Mesenchymal stem cell (in vitro differentiated cells and primary cell): ENCODE data around the gene BEST4. TPM values are rescaled to one million over a fixed set of nuclear protein-coding genes. Genes with fewer than 3 reads are reported as not detected.

Experiments used
- DNase-seq: peaks from one replicate; pipeline ENCODE4 v3.0.0-alpha.2; 2013
- H2AFZ ChIP-seq: one replicate; pipeline ENCODE4 v1.6.1; 2013; ENCODE audit warnings: low read depth, mild to moderate bottlenecking, control low read depth, inconsistent platforms, low read length, moderate library complexity
- H2AK5ac ChIP-seq: 2 replicates; pipeline ENCODE4 v1.6.1; 2013; ENCODE audit warnings: low read length, moderate library complexity, mild to moderate bottlenecking, inconsistent platforms; ENCODE audit not compliant: severe bottlenecking
- H2BK120ac ChIP-seq: one replicate; pipeline ENCODE4 v1.6.1; 2013; ENCODE audit warnings: low read depth, mild to moderate bottlenecking, inconsistent platforms, low read length, moderate library complexity
- H2BK12ac ChIP-seq, 2 experiments: one replicate each; pipeline ENCODE4 v1.6.1; 2013; ENCODE audit warnings: inconsistent platforms in 2 of 2, low read length in 2 of 2, mild to moderate bottlenecking in 2 of 2, moderate library complexity in 2 of 2, control low read depth in 1 of 2
- H2BK15ac ChIP-seq: one replicate; pipeline ENCODE4 v1.6.1; 2013; ENCODE audit warnings: mild to moderate bottlenecking, low read depth, inconsistent platforms; ENCODE audit not compliant: poor library complexity, severe bottlenecking
- H2BK5ac ChIP-seq: 2 replicates; pipeline ENCODE4 v1.6.1; 2013; ENCODE audit warnings: low read depth, mild to moderate bottlenecking, low read length, control low read depth, inconsistent platforms; ENCODE audit not compliant: poor library complexity, severe bottlenecking
- H3K14ac ChIP-seq, 2 experiments: one replicate each; pipeline ENCODE4 v1.6.1; 2013; ENCODE audit warnings: inconsistent platforms in 2 of 2, low read length in 2 of 2, control low read depth in 1 of 2, mild to moderate bottlenecking in 1 of 2, moderate library complexity in 1 of 2
- H3K18ac ChIP-seq, 2 experiments: one replicate each; pipeline ENCODE4 v1.6.1; 2013; ENCODE audit warnings: inconsistent platforms in 2 of 2, low read length in 2 of 2, control low read depth in 1 of 2, low read depth in 1 of 2, mild to moderate bottlenecking in 1 of 2
- H3K23ac ChIP-seq, 2 experiments: one replicate each; pipeline ENCODE4 v1.6.1; 2013; ENCODE audit warnings: inconsistent platforms in 2 of 2, low read length in 2 of 2, mild to moderate bottlenecking in 2 of 2, moderate library complexity in 2 of 2, control low read depth in 1 of 2
- H3K27ac ChIP-seq: 2 replicates; pipeline ENCODE4 v1.5.1; 2013; ENCODE audit warnings: mild to moderate bottlenecking, moderate library complexity, low read length, control low read depth, inconsistent platforms; ENCODE audit not compliant: poor library complexity, severe bottlenecking
- H3K27me3 ChIP-seq, 2 experiments: 2 replicates each; pipeline versions ENCODE4 v1.6.1 to v1.7.0; 2013; ENCODE audit warnings: low read length in 2 of 2, mild to moderate bottlenecking in 2 of 2, moderate library complexity in 2 of 2, control low read depth in 1 of 2, inconsistent platforms in 1 of 2; ENCODE audit not compliant: control insufficient read depth in 1 of 2, insufficient read depth in 1 of 2
- H3K36me3 ChIP-seq, 2 experiments: 2 replicates each; pipeline versions ENCODE4 v1.6.1 to v1.7.0; 2013; ENCODE audit warnings: low read length in 2 of 2, control low read depth in 1 of 2, inconsistent platforms in 1 of 2, low read depth in 1 of 2, mild to moderate bottlenecking in 1 of 2; ENCODE audit not compliant: insufficient read depth in 2 of 2, control insufficient read depth in 1 of 2
- H3K4ac ChIP-seq, 2 experiments: one replicate each; pipeline ENCODE4 v1.6.1; 2013; ENCODE audit warnings: inconsistent platforms in 2 of 2, low read length in 2 of 2, mild to moderate bottlenecking in 2 of 2, moderate library complexity in 2 of 2, control low read depth in 1 of 2, low read depth in 1 of 2
- H3K4me1 ChIP-seq: 2 replicates; pipeline ENCODE4 v1.6.1; 2013; ENCODE audit warnings: low read depth, low read length, control low read depth; ENCODE audit not compliant: control insufficient read depth, insufficient read depth
- H3K4me2 ChIP-seq: 2 replicates; pipeline ENCODE4 v1.6.1; 2013; ENCODE audit warnings: low read length, mild to moderate bottlenecking, inconsistent platforms; ENCODE audit not compliant: poor library complexity, severe bottlenecking
- H3K4me3 ChIP-seq, 2 experiments: 2 replicates each; pipeline versions ENCODE4 v1.5.1 to v1.7.0; 2013; ENCODE audit warnings: low read length in 2 of 2, mild to moderate bottlenecking in 2 of 2, control low read depth in 1 of 2, low read depth in 1 of 2; ENCODE audit not compliant: insufficient read depth in 1 of 2
- H3K79me1 ChIP-seq: replicated peaks from 2 replicates; pipeline ENCODE4 v1.6.1; 2013; ENCODE audit warnings: mild to moderate bottlenecking, control low read depth, low read length, inconsistent platforms; ENCODE audit not compliant: poor library complexity, severe bottlenecking
- H3K9ac ChIP-seq: 2 replicates; pipeline ENCODE4 v1.7.0; 2013; ENCODE audit warnings: mild to moderate bottlenecking, low read length, moderate library complexity
- H3K9me3 ChIP-seq: 2 replicates; pipeline ENCODE4 v1.7.0; 2013; ENCODE audit warnings: mild to moderate bottlenecking, low read length; ENCODE audit not compliant: control insufficient read depth
- H4K8ac ChIP-seq: one replicate; pipeline ENCODE4 v1.6.1; 2013; ENCODE audit warnings: inconsistent platforms, mild to moderate bottlenecking, low read length, moderate library complexity
- H4K91ac ChIP-seq: one replicate; pipeline ENCODE4 v1.6.1; 2013; ENCODE audit warnings: mild to moderate bottlenecking, low read length, inconsistent platforms
- WGBS: methylation state at CpG from one replicate; pipeline ENCODE4 v1.1.7; 2013; ENCODE audit warnings: mixed read lengths; 5-methylcytosine and 5-hydroxymethylcytosine counted together
- polyA plus RNA-seq, 2 experiments: library from polyadenylated mRNA; stranded (reverse); fragments of 200-250 nt; gene quantifications; one replicate each; pipeline ENCODE4 v1.2.3, GENCODE V29; 2013

The BEST4 gene
- 0.10 TPM for polyA plus RNA-seq (2013, experiment 1 of 2)
- polyA plus RNA-seq (2013, experiment 2 of 2): 0.05 TPM

DNA sequence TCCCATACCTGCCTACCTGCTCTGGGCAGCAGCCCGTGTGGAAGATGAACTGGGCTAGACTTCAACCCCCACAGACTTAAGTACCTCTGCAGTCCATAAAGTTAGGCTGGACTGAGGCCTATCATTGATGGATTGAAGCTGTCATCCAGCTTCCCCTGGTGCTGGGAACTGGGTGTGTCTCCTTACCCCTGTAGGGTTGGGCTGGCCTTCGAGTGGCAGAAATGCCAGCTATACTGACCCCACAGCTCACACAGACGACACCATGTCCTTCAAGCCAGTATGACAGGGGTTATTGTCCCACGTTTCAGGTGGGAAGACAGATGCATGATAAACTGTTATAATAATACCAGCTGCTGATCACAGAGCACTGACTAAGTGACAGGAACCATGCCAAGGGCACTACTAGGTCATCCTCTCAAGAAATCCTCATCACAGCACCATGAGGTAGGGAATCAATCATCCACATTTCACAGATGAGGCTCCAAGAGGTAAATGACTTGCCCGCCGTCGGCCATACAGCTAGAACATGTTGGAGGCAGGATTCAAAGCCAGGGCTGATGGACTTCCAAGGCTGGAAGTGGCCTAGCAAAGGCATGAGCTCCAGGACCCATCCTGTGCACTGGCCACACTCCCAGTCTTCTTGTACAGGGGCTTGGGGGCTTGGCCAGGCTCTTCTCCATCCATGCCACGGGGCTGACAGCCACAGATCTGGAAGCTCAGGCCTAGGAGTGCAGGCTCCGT, at the start of gene BEST4:
BEST4 (minus strand) TSS at position 51 of the 741 bp plus-strand sequence. CDS start 465 bp downstream, outside the sequence.
- H2AFZ ChIP-seq: no peak within 1 kb of the TSS
- H3K18ac ChIP-seq: no peak within 1 kb of the TSS
- H3K14ac ChIP-seq: no peak within 1 kb of the TSS
- no peaks in the 10 kb centered on the region for H3K79me1 ChIP-seq
- H2BK12ac ChIP-seq: peak within 1 kb of the TSS in 1 of 2 experiments; percentile 18
- DNase-seq: no peak
- no peak within 1 kb of the TSS for H2BK15ac ChIP-seq
- no peak within 1 kb of the TSS for H4K8ac ChIP-seq
- no peak within 1 kb of the TSS for H2BK120ac ChIP-seq
- H3K27me3 ChIP-seq: peaks cover 0 to 6% of the 10 kb centered on the region in 2 experiments
- H3K9ac ChIP-seq: no peak within 1 kb of the TSS
- H3K23ac ChIP-seq: peak within 1 kb of the TSS in 1 of 2 experiments; percentile 47
- no peak within 1 kb of the TSS for H2BK5ac ChIP-seq
- no peak within 1 kb of the TSS for H3K4me2 ChIP-seq
- no peak within 1 kb of the TSS for H2AK5ac ChIP-seq
- WGBS: 91% methylated on average over 9 of the region's 9 CpGs
- no peak within 1 kb of the TSS for H4K91ac ChIP-seq
- H3K36me3 ChIP-seq: no peaks in the 10 kb centered on the region
- no peak within 1 kb of the TSS for H3K27ac ChIP-seq
- no peak within 1 kb of the TSS for H3K4me3 ChIP-seq
- no peaks in the 10 kb centered on the region for H3K9me3 ChIP-seq
- no peak within 1 kb of the TSS for H3K4ac ChIP-seq
- peaks cover 32% of the 10 kb centered on the region for H3K4me1 ChIP-seq

DNA sequence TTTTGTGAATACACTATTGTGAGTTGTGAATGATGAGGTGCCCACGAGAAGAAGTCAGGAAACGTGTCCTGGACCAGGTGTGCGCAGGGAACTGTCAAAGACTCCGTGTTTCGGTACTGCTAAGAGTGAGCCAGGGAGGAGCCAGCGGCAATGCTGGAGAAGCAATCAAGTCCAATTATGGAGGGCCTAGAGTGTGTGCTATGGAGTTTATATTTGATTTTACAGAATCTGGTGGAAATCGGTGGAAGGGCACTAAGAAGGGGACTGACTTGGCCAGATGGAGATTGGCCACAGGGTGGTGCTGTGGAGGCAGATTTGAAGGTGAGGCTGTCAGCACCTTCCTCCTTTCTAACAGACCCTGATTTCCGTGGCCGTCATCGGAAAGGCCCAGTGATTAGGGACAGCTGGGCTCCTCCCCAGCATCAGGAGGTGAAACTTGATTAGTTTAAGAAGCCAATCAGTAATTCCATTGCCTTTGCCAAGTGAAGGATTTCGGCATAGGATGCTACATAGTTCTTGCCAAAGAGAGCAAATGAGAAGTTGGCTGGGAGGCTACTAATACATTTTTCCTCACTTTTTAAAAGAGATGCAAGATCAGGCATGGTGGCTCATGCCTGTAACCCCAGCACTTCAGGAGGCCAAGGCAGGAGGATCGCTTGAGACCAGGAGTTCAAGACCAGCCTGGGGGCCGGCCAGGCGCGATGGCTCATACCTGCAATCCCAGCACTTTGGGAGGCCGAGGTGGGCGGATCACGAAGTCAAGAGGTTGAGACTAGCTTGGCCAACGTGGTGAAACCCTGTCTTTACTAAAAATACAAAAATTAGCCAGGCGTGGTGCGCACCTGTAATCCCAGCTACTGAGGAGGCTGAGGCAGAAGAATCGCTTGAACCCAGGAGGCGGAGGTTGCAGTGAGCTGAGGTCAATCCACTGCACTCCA, 48.0 kb upstream of the BEST4 start:
- Histone ChIP-seq H3K27ac (no peak overlapping the region), H3K27me3 (no peaks in the 10 kb centered on the region), H3K9ac (peak overlapping the region; percentile 50), H3K4me1 (peaks cover 5% of the 10 kb centered on the region), H2BK120ac (no peak overlapping the region), H2BK12ac (no peak overlapping the region), H3K4me2 (no peak overlapping the region), H2BK15ac (no peak overlapping the region), H4K91ac (no peak overlapping the region), H3K79me1 (no peaks in the 10 kb centered on the region), H3K9me3 (no peaks in the 10 kb centered on the region), H3K18ac (no peak overlapping the region), H3K23ac (no peak overlapping the region), H2AFZ (no peak overlapping the region), H4K8ac (no peak overlapping the region), H2AK5ac (no peak overlapping the region), H3K4ac (no peak overlapping the region), H2BK5ac (no peak overlapping the region), H3K4me3 (no peak overlapping the region), H3K36me3 (no peaks in the 10 kb centered on the region), H3K14ac (no peak overlapping the region)
- 71% methylated on average over 23 of the region's 23 CpGs for WGBS
- peak; percentile 79 for DNase-seq

DNA sequence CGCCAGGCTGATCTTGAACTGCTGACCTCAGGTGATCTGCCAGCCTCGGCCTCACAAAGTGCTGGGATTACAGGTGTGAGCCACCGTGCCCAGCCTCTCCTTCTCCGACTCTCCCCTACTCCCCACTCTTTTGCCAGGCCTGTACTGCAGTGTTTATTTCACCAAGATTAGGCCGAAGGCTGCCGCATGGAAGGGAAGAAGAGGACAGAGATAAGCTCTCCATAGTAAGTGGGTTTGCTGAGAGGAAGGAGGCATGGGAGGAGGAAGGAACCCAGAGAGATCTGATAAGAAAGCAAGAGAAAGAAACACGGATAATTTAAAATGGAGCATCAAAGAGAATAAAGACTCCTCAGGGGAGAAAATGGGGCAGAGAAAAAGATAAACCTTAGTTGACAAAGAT, 46.4 kb upstream of the BEST4 start:
- Histone ChIP-seq H3K14ac (no peak overlapping the region), H3K27ac (no peak overlapping the region), H4K91ac (no peak overlapping the region), H3K4me2 (no peak overlapping the region), H3K79me1 (no peaks in the 10 kb centered on the region), H3K4me1 (peaks cover 4% of the 10 kb centered on the region), H3K27me3 (no peaks in the 10 kb centered on the region), H2BK5ac (no peak overlapping the region), H3K9me3 (no peaks in the 10 kb centered on the region), H3K4ac (no peak overlapping the region), H3K23ac (no peak overlapping the region), H2AK5ac (no peak overlapping the region), H3K36me3 (no peaks in the 10 kb centered on the region), H2BK15ac (no peak overlapping the region), H3K4me3 (no peak overlapping the region), H2BK120ac (no peak overlapping the region), H3K18ac (no peak overlapping the region), H3K9ac (no peak overlapping the region), H2AFZ (no peak overlapping the region), H4K8ac (no peak overlapping the region), H2BK12ac (no peak overlapping the region)
- WGBS: 73% methylated on average over 6 of the region's 7 CpGs
- DNase-seq: no peak
